GM18858 (cell line): ENCODE results near the gene DDR2.
"Not testable (repeated sequence)": the region's sequence is repeated elsewhere in the genome, so short reads cannot be mapped to it uniquely, and the experiment has no call there.

Experiments used
- ATAC-seq: cut with Tn5 transposase; IDR thresholded peaks from one replicate; pipeline ENCODE4 v1.9.1; 2021; ENCODE audit not compliant: unreplicated experiment

Gene DDR2

GRCh38 chr1:162632217-162632666 is at the start of gene DDR2:
DDR2 (plus strand) TSS chr1:162632464; CDS start chr1:162719064, 86,600 bp downstream.
- ATAC-seq = no peak

DNA sequence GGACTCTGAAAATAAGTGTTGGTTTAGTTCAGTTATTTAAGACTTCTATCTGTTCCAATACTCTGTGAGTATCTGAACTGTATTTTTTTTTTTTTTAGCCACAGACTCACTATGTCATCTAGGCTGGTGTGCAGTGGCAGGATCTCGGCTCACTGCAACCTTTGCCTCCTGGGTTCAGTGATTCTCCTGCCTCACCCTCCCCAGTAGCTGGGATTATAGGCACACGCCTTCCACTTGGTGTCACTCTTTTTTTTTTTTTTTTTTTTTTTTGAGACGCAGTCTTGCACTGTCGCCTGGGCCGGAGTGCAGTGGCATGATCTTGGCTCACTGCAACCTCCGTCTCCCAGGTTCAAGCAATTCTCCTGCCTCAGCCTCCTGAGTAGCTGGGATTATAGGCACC is 49.4 kb upstream of the DDR2 start:
- ATAC-seq = not testable (repeated sequence)

DNA sequence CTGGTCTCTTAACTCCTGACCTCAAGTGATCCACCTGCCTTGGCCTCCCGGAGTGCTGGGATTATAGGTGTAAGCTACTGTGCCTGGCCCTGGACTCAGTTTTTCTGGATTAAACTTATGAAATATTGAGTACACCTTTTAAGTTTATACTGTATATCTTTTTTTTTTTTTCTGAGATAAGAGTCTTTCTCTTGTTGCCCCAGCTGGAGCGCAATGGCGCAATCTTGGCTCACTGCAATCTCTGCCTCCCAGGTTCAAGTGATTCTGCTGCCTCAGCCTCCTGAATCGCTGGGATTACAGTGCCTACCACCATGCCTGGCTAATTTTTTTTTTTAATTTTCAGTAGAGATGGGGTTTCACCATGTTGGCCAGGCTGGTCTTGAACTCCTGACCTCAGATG is 47.2 kb upstream of the DDR2 start:
- not testable (repeated sequence) for ATAC-seq

DNA sequence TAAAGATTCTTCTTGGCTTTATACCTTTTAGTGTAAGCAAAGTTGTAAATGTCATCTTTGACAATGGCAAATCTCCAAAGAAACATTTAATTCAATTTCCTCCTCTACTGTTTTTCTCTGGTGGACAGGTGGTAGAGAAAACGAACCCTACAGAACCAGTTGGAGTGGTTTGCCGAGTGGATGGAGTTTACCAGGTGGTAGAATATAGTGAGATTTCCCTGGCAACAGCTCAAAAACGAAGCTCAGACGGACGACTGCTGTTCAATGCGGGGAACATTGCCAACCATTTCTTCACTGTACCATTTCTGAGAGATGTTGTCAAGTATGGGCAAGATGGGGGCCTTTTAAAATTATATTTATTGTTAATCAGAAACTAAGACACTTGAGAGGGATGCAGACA is 44.9 kb upstream of the DDR2 start:
- ATAC-seq = no peak

DNA sequence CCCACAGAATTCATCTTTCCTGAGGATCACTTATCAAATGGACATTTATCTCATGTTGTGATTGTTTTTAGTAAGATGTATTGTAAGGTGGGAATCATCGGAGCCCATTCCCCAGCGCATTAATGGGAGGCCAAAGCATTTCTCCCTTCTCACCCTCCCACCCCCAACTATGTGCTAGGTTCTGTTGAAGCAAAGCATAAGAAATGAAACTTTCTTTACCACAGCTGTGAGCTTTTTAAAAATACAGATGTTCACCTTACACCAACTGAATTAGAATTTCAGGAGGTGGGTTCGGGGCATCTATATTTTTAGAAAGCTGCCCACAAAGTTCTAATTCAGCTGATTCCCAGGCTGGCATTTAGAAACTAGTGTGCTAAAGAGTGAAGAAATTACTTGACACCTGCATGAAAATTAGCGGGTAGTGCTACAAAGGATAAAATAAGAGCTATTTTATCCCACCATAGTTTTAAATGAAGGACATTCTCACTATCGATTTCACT is 44.5 kb upstream of the DDR2 start:
- no peak for ATAC-seq

DNA sequence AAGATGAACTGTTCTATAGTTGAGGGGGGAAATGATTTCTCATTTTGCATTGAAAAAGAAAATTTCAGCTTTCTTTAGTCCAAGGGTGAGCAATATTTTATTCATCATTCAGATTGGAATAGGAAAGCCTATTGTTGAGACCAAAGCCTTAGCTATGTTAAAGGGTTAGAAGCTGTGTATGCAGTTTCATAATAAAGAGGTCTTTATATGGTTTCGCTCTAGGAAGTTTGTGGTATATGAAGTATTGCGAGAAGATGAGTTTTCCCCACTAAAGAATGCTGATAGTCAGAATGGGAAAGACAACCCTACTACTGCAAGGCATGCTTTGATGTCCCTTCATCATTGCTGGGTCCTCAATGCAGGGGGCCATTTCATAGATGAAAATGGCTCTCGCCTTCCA is 42.2 kb upstream of the DDR2 start:
- no peak for ATAC-seq

DNA sequence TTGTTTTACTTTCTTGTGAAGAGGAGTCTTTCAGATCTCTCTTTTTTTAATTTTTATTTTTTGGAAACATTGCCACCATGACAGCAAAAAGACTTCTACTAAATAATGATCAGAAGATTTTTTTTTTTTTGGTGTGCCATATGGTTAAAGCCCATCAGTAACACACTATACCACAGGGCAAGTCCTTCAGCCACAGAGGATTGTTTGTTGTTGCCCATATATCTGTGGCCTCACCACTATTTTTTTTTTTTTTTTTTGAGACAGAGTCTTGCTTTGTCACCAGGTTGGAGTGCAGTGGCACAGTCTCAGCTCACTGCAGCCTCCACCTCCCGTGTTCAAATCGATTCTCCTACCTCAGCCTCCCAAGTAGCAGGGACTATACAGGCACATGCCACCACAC is 41.6 kb upstream of the DDR2 start:
- no peak for ATAC-seq

- ATAC-seq = no peak
These were observed 35.6 kb upstream of the DDR2 start for GRCh38 chr1:162596514-162597170.

DNA sequence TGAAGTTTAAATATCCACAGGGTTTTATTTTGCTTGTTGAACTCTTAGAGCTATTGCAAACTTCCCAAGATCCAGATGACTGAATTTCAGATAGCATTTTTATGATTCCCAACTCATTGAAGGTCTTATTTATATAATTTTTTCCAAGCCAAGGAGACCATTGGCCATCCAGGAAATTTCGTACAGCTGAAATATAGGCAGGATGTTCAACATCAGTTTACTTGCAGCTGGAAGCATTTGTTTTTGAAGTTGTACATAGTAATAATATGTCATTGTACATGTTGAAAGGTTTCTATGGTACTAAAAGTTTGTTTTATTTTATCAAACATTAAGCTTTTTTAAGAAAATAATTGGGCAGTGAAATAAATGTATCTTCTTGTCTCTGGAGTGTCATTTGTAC is 32.8 kb upstream of the DDR2 start:
- no peak for ATAC-seq

DNA sequence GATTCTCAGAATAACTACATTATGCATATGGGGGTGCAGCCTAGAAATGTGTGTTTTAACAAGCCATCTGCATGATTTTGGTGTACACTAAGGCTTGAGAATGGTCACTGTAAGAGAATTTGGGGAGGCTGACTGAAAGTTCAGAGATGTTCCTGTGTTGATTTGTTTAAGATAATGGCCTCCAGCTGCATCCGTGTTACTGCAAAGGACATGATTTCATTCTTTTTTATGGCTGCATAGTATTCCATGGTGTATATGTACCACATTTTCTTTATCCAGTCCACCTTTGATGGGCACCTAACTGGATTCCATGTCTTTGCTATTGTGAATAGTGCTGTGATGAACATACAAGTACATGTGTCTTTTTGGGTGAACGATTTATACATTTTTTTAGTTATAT is 29.1 kb upstream of the DDR2 start:
- ATAC-seq = not testable (repeated sequence)

- no peak for ATAC-seq
These were observed 26.9 kb upstream of the DDR2 start for GRCh38 chr1:162605225-162605927.

- no peak for ATAC-seq
These were observed 23.0 kb upstream of the DDR2 start for GRCh38 chr1:162609306-162609705.

DNA sequence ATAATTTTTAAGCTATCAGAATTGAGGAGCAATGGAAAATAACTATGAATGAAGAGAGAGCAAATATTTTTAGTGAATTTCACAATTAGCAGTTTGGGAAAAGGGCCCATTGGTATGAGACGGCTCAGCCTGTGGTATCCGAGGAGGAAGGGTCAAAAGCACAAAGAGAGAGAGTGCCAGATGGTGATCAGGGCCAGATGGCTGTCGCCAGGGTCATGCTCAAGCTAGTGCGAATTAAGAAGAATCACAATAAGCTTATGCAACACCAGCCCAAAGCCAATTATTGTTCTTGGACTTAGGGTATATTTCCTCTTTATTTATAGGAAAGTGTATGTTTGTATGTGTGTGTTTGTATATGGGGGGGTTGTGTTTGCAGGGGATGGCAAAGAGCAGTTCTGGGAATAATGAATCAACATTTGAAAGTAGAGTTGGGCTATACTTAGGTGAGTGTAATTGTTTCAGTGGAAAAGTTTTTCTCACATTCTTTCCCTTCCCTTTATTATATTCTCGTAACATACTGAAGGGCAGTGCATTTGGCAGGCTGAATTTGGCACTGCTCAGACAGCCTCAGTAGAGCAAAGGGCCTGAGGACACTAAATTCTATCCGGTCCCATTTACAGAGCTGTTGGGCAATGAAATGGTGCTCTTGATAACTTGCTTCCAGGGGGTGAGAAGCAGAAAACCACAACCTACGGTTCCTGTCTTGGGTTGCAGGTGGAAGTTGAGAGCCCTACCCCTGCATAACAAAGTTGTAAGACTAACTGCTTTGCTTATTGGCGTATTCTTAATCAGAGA is 19.5 kb upstream of the DDR2 start:
- ATAC-seq = no peak

- no peak for ATAC-seq
These were observed 15.4 kb upstream of the DDR2 start for GRCh38 chr1:162616848-162617247.

DNA sequence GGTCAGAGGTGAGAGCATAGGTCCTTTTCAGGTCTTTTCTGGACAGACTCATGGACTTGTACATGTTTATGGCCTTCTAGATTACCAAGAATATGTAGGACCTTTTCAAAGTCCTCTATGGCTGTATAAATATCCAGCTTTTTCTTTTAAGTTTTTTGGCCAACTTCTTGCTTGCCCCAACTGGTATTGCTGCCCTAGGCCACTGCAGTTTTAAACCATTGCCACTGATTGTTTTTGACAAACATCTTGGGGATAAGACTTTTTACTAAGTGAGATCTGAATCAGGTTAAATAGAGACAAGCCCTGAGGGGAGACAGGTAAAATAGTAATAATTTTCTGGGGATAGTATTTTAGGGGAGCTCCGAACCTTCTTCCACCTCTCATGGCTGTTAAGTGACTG is 14.8 kb upstream of the DDR2 start:
- no peak for ATAC-seq

GRCh38 chr1:162619076-162619475 is 13.2 kb upstream of the DDR2 start:
- no peak for ATAC-seq

GRCh38 chr1:162621256-162621655 is 11.0 kb upstream of the DDR2 start:
- no peak for ATAC-seq

- no peak for ATAC-seq
These were observed 6.6 kb upstream of the DDR2 start for GRCh38 chr1:162625679-162626078.

DNA sequence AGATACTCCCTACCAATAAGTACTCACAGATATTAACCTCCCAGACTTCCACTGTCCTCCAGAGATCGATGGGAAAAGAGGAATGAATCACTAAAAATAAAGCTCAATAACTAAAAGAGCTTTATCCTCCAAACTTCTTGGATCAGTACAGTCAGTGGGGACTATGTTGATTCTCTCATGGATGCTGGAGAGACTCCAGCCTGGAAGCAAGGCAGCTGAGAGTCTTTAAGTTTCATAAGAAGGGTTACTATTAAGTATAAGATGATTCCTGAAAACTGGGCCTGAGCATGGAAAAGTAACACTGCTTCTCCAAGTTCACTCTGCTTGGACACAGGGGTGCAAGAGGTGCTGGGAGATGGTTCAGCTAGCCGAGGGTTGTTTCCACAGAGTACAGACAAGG is 6.2 kb upstream of the DDR2 start:
- ATAC-seq = no peak

DNA sequence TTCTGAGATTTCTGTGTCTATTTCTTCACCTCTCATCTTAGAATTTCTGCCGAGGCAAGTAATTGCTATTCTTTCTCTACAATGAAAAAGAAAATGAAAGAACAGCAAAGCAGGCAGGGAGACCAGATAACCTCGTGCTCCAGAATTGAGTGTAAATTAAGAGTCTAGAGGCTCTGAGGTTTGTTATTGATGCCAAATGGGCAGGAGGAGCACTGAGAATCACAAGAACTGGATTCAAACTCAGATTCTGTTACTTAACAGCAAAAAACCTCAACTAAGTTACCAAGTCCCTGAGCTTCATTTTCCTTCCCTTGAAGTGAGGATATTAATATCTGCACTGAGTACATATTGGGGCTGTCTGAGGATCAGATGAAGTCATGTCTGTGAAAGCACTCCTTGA is 5.5 kb upstream of the DDR2 start:
- ATAC-seq = no peak

- no peak for ATAC-seq
These were observed 4.5 kb upstream of the DDR2 start for GRCh38 chr1:162627662-162628296.
